Retinal pigment epithelial cell (primary cell): ENCODE results near the gene PLBD2.

Source experiments
- DNase-seq: peaks from one replicate; pipeline ENCODE4 v3.0.0-alpha.2; 2010; ENCODE audit warnings: low read depth
- H3K4me3 ChIP-seq: 2 replicates; pipeline ENCODE4 v1.5.1; 2011; ENCODE audit warnings: mild to moderate bottlenecking, low read length, control low read depth, moderate library complexity
- CTCF ChIP-seq: conservative IDR thresholded peaks from 2 replicates; pipeline ENCODE4 v1.5.1; 2011; ENCODE audit warnings: low read depth, low read length, control low read depth, inconsistent platforms

The PLBD2 gene

GRCh38 chr12:113438523-113439300 is 80.3 kb downstream of the PLBD2 start:
- H3K4me3 ChIP-seq, result no peak overlapping the region
- no peak for DNase-seq
- no peak for TF ChIP-seq CTCF

DNA sequence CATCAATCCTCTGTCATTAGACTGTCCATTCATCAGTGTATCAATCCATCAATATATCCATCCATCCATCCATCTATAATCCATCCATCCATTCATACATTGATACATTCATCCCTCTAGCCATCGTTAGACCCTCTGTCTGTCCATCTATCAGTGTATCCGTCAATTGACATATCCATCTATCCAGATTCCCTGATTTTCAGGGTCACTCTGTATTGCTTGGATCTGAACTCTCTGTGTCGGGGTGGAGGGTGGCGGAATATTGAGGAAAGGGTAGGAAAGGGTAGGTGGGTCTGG is 80.9 kb downstream of the PLBD2 start:
- no peak for DNase-seq
- H3K4me3 ChIP-seq, result no peak overlapping the region
- no peak for TF ChIP-seq CTCF

DNA sequence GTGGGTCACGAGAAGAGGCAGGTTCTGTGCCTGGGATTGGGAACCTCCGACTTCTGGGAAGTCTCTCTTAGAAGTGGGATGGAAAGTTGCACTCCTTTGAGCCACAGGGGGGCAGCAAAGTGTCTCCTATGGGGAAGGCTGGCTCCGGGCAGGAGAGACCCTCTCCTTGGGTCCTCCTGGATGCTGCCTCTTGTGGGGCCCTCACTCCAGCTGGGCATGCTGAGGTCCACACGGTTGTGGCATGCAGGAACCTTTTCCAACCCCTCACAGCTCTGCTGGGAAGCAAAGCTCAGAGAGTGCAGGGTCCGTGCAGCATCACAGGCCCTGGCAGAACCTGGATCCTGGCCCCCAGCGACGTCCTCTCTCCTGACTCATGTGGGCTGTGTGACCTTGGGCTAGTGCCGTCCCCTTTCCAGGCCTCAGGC is 81.2 kb downstream of the PLBD2 start:
- TF ChIP-seq CTCF, result peak; percentile 84
- H3K4me3 ChIP-seq, result no peak overlapping the region
- DNase-seq, result no peak

DNA sequence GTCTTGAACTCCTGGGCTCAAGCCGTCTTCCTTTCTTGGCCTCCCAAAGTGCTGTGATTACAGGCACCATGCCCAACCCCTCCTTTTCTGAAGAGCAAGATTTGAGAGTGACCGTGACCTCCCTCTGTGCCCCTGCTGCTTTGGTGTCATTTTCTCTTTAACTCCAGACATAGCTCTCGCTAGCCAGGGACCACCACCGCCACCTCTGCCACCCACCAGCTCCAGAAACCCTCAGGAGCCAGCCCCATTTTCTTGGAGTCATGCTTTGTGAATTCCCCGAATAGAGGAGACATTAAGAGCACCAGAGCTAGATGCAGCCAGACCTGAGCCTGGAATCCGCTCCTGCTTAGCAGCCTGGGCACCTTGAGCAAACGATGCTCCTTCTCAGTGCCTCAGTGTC is 81.9 kb downstream of the PLBD2 start:
- no peak overlapping the region for H3K4me3 ChIP-seq
- DNase-seq, result no peak
- no peak for TF ChIP-seq CTCF
